Tongue (tissue), 2 donors: ENCODE data around the gene ASGR1. TPM values are rescaled to one million over a fixed set of nuclear protein-coding genes. Genes with fewer than 3 reads are reported as not detected.
"Not testable (repeated sequence)": the region's sequence is repeated elsewhere in the genome, so short reads cannot be mapped to it uniquely, and the experiment has no call there.

ENCODE experiments used
- DNase-seq: peaks from one replicate; pipeline ENCODE4 v3.0.0-alpha.2; 2015
- total RNA-seq: library from RNA; depleted of rRNA; stranded (reverse); fragments of >200 nt; gene quantifications from one replicate; pipeline ENCODE4 v1.2.3, GENCODE V29; 2014

Gene ASGR1
- total RNA-seq, 1 donor from 2014 or later: 0.21 TPM

- DNase-seq: no peak
Measured at GRCh38 chr17:7190276-7190917, 11.2 kb upstream of the ASGR1 start.

DNA sequence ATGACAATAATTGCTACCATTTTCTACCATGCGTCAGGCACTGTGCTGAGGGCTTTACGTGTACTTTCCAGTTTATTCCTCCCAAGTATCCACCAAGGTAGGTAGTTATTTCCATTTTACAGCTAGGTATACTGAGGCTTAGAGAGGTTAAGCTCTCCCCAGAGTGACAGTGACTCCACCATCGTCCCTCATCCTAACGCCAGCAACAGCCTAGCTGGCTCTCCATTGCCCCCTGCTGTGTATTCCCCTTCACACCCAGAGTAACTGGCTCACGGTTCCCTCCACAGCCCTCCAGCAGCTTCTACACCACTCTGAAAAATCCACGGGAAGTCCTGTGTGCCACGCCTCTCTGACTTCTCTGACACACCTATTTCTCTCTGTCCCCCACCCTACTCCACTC is 7.1 kb upstream of the ASGR1 start:
- no peak for DNase-seq

- no peak for DNase-seq
Measured at GRCh38 chr17:7184647-7185046, 5.5 kb upstream of the ASGR1 start.

- DNase-seq: peak; percentile 28
Measured at GRCh38 chr17:7184091-7184488, 4.9 kb upstream of the ASGR1 start.

GRCh38 chr17:7183433-7184090 is 4.4 kb upstream of the ASGR1 start:
- DNase-seq: no peak

DNA sequence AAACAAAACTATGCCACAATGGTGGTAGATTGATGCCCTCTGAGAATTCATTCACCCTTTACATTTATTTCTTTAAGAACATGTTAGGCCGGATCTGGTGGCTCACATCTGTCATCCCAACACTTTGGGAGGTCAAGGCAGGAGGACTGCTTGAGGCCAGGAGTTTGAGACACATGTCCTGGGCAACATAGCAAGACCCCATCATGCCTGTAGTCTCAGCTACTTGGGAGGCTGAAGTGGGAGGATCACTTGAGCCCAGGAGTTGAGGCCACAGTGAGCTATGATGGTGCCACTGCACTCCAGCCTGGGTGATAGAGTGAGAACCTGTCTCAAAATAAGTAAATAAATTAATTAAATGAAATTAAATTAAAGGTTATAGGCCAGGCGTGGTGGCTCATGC is 2.9 kb upstream of the ASGR1 start:
- not testable (repeated sequence) for DNase-seq

DNA sequence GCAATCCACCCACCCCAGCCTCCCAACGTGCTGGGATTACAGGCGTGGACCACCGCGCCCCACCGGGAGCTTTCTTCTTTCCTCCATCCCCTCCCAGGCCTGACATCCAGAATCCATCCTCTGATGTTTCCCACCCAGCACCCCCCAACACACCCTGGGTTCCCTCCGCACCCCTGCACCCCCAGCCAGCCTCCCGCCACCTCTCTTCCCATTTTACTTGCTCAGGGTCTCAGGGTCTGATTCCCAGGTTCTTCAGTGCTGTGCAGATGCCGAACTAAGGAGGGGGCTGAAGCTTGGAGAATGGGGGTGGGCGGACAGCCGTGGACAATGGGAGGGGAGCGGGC is 225 bp downstream of the ASGR1 start:
- no peak for DNase-seq

DNA sequence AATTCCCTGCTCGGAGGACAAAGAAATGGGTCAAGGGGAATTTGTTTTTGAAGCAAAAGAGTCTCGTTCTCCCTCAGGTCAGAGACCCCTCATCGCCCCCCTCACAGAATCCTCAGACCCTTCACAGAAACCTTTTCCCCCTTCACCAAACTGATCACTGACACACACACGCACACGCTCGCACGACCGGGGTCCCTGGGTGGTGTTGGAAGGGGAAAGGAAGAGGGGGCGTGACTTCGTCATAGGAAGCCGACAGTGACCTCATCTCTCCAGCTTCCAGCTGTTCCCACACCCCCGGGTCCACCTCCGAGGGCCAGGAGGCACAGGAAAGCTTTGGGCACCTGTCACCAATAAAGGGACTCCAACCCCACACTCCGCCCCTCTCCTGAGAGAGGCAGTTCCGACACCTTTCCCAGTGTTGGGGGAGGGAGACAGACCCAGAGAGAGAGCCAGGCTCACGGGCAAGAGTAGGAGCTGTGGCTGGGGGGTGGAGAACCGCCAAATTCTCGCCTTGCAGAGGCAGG is 1.2 kb downstream of the ASGR1 start:
- peak; percentile 56 for DNase-seq

- peak; percentile 91 for DNase-seq
Measured at GRCh38 chr17:7177191-7177953, 1.8 kb downstream of the ASGR1 start.

- peak; percentile 41 for DNase-seq
Measured at GRCh38 chr17:7176841-7177190, 2.4 kb downstream of the ASGR1 start.

GRCh38 chr17:7176107-7176840 is 2.9 kb downstream of the ASGR1 start:
- DNase-seq: no peak

DNA sequence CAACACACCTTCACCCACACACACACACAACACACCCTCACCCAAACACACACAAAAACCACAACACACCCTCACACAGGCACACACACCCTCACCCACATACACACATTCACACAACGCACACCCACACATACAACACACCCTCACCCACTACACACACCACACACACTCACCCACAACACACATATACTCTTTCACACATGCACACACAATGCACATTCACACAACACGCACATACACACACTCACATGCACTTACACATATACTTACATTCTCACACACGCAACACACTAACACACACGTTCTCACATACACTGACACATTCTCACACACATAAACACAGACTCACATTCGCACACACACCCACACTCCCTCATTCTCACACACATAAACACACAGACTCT is 3.8 kb downstream of the ASGR1 start:
- no peak for DNase-seq

DNA sequence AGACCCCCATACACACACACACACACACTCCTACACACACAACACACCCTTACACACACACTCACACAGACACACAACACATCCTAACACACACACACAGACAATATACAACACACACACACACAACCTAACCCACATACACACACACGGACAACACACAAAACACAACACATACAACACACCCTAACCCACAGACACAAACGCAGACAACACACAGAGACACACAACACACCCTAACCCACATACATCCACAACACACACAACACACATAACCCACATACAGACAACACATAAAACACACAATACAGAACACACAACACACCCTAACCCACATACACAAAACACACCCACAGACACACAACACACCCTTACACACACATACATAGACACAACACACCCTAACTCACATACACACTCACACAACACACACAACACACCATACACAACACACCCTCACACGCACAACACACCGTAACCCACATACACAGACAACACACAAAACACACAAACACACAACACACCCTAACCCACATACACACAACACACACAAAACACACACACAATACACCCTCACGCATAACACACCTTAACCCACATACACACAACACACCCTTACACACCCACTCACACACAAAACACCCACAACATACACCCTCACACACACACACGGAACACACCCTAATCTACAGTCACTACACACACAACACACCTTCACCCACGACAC is 4.4 kb downstream of the ASGR1 start:
- no peak for DNase-seq

- DNase-seq: peak; percentile 69
Measured at GRCh38 chr17:7173687-7174602, 5.2 kb downstream of the ASGR1 start.

GRCh38 chr17:7172522-7173191 is 6.5 kb downstream of the ASGR1 start:
- not testable (repeated sequence) for DNase-seq

- not testable (repeated sequence) for DNase-seq
Measured at GRCh38 chr17:7169565-7169908, 9.6 kb downstream of the ASGR1 start.

DNA sequence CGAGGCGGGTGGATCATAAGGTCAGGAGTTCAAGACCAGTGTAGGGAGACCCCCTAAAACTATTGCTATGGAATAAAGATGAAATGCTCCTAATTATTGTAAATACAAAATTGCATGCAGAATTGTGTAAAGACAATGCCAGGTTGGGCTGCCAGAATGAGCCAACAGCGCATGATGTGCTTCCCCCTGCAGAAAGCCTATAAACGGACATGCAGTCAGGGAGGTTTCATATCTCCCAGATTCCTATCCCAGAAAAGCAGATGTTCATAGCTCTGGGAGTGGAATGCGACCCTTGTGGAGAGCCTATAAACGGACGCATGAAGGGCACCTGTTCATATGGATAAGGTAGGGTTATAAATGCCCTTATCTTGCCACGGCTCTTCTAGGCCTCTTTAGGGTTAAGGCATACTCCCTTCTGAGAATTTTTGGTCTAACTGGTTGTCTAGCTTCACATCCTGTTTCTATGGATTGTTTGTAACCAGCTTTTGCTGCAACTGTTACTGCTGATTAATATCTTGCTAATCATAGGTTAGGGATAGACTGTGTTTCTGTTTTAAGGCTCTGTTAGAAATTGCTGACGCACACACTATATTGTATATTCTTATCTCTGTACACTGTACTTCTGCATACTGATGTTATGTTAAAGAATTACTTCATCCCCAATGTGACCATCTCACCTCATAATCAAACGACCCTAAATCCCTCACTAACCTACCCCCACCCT is 10.2 kb downstream of the ASGR1 start:
- DNase-seq: not testable (repeated sequence)

DNA sequence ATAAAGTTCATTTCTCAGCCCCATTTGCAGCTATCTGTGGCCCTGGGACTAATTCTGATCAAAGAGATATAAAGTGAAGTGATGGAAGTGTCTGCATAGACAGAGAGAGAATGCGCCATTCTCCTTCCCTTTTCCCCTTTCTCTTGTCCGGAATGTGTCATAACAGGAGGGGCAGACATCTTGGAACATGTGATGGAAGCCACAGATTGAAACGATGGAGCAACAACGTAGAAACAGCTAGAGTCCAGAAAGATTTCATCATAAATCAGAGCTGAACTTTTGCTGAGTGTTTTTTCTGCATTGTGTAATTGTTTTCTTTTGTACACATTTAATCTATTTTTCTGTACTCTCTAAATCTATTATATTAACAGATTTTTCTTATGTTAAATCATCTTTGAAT is 11.3 kb downstream of the ASGR1 start:
- no peak for DNase-seq

DNA sequence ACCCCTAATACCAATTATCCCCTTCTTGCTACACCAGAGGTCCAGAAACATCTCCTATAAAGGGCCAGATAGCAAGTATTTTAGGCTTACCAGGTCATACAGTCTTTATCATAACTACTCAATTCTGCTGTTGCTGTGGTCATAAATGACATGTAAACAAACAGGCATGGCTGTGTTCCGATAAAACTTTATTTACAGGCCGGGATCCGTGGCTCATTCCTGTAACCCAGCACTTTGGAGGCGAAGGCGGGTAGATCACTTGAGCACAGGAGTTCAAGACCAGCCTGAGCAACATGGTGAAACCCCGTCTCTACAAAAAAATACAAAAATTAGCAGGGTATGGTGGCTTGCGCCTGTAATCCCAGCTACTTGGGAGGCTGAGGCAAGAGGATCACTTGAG is 12.3 kb downstream of the ASGR1 start:
- DNase-seq: no peak

DNA sequence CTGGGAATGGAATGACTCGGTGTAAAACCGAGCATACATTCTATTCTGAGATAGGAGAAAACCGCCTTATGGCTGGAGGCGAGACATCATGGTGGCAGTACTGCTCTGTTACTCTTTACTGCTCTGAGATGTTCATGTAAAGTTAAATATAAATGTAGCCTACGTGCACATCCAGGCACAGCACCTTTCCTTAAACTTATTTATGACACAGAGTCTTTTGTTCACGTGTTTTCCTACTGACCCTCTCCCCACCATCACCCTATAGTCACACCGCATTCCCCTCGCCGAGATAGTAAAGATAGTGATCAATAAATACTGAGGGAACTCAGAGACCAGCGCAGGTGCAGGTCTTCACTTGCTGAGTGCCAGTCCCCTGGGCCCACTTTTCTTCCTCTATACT is 19.6 kb downstream of the ASGR1 start:
- DNase-seq: not testable (repeated sequence)
